GM12801 (cell line): Measurements from ENCODE around the gene CEP128.

Source experiments
- CTCF ChIP-seq: IDR thresholded peaks from one replicate; pipeline ENCODE4 v1.5.1; 2011; ENCODE audit warnings: control low read depth; ENCODE audit not compliant: insufficient read length; ENCODE audit errors: extremely low read depth

Gene CEP128

GRCh38 chr14:80792771-80793170 lies 148.8 kb downstream of the CEP128 start:
- TF ChIP-seq CTCF = no peak

GRCh38 chr14:80787876-80788275 lies 153.7 kb downstream of the CEP128 start:
- TF ChIP-seq CTCF = no peak

- TF ChIP-seq CTCF = no peak
Measured at GRCh38 chr14:80784820-80785219, 156.7 kb downstream of the CEP128 start.

GRCh38 chr14:80781972-80782367 lies 159.6 kb downstream of the CEP128 start:
- TF ChIP-seq CTCF = no peak

- TF ChIP-seq CTCF = no peak
Measured at GRCh38 chr14:80780500-80780899, 161.0 kb downstream of the CEP128 start.

GRCh38 chr14:80776657-80777056 lies 164.9 kb downstream of the CEP128 start:
- TF ChIP-seq CTCF = no peak

GRCh38 chr14:80776186-80776585 lies 165.4 kb downstream of the CEP128 start:
- no peak for TF ChIP-seq CTCF

- no peak for TF ChIP-seq CTCF
Measured at GRCh38 chr14:80772504-80772903, 169.0 kb downstream of the CEP128 start.
